Duodenal mucosa (tissue), 2 donors: ENCODE measurements around the gene CARMIL1.

Experiments used
- H3K27ac ChIP-seq: one replicate; pipeline ENCODE4 v1.7.0; 2013; ENCODE audit warnings: low read depth, low read length
- H3K27me3 ChIP-seq, 2 donors: one replicate each; pipeline ENCODE4 v1.7.0; 2013; ENCODE audit warnings: low read length in 2 of 2, control low read depth in 1 of 2; ENCODE audit not compliant: insufficient read depth in 2 of 2, control insufficient read depth in 1 of 2
- H3K36me3 ChIP-seq, 2 donors: one replicate each; pipeline ENCODE4 v1.7.0; 2013; ENCODE audit warnings: low read length in 2 of 2, control low read depth in 1 of 2; ENCODE audit not compliant: insufficient read depth in 2 of 2, control insufficient read depth in 1 of 2
- H3K4me1 ChIP-seq, 2 donors: one replicate each; pipeline ENCODE4 v1.7.0; 2013; ENCODE audit warnings: low read length in 2 of 2, control low read depth in 1 of 2; ENCODE audit not compliant: insufficient read depth in 2 of 2, control insufficient read depth in 1 of 2
- H3K4me3 ChIP-seq, 2 donors: one replicate each; pipeline ENCODE4 v1.7.0; 2013; ENCODE audit warnings: low read length in 2 of 2, low read depth in 1 of 2
- H3K9ac ChIP-seq, 2 donors: one replicate each; pipeline ENCODE4 v1.7.0; 2013; ENCODE audit warnings: low read length in 2 of 2, low read depth in 1 of 2
- H3K9me3 ChIP-seq, 2 donors: one replicate each; pipeline ENCODE4 v1.7.0; 2013; ENCODE audit warnings: low read length in 2 of 2, control low read depth in 1 of 2; ENCODE audit not compliant: control insufficient read depth in 1 of 2

The CARMIL1 gene

DNA sequence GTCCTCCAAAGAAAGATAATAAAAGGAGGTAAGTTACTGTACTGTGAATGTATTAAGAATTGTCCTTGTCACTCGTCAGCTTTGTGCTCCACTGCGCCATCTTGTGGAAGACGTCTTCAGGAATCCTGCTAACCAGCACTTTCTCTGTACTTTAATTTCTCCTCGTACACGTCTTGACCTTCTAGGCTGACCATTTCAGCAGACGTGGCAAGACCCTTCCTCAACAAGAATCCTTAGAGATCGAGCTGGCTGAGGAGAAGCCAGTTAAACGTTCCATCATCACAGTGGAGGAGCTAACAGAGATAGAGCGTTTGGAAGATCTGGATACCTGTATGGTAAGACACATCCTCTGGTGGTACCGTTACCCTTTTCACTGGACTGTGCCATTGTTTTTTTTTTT lies 277.3 kb downstream of the CARMIL1 start:
- H3K27me3 ChIP-seq, result no peaks in the 10 kb centered on the region
- no peak overlapping the region for H3K27ac ChIP-seq
- H3K9me3 ChIP-seq, result no peaks in the 10 kb centered on the region
- no peak overlapping the region for H3K9ac ChIP-seq
- H3K36me3 ChIP-seq, result peaks cover 4 to 15% of the 10 kb centered on the region in 2 donors
- no peak overlapping the region for H3K4me3 ChIP-seq
- H3K4me1 ChIP-seq, result no peaks in the 10 kb centered on the region

DNA sequence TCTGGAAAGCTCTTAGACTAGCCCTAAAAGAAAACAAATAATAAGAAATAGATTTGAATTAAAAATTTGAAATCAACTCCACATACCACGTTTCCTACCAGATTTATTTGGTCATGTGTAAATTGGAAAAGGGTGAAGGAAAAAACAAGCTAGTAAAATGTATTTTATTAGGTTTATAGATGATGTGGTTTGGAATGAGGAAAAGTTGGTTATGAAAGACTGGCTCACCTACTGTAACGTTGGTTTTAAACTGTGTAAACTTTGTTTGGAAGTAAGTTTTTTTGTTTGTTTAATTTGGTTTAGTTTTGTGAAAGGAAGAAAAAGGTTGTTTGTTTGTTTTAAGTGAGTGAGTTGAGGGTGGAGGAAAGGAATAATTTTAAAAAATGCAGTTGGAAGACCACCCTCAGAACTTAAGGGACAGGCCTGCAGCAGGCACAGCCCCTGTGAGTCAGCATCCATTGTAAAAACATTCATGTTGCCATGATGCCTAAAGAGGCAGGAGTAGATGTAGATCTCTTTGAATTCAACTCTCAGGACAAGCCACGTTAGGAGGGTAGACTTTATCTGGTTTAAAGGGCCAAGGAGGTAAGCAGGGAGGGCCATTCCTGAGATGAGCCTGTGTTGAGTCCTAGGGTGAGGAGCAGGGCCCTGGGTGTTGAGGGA lies 279.1 kb downstream of the CARMIL1 start:
- H3K9ac ChIP-seq, result no peak overlapping the region
- no peaks in the 10 kb centered on the region for H3K4me1 ChIP-seq
- H3K4me3 ChIP-seq, result no peak overlapping the region
- H3K27me3 ChIP-seq, result no peaks in the 10 kb centered on the region
- peaks cover 4 to 11% of the 10 kb centered on the region in 2 donors for H3K36me3 ChIP-seq
- no peaks in the 10 kb centered on the region for H3K9me3 ChIP-seq
- no peak overlapping the region for H3K27ac ChIP-seq

DNA sequence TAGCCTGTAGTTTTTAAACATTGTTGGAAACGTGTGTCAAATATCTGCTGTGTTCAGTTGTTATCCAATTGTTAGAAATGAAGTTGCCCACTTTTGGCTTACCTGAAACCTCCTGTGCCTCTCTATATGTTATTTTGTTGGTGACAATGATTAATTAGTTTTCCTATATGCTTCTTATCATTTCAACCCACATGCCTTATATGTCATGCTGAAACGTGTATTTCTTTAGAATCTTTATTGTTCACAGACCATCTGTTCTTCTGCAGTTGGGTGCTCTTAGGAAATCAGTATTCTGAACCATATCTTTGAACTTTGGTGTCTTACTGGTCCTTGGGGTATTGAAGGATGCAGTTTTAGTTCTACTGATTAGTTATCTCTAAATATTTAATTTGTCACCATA lies 281.7 kb downstream of the CARMIL1 start:
- Histone ChIP-seq H3K9me3 (no peaks in the 10 kb centered on the region), H3K27me3 (no peaks in the 10 kb centered on the region), H3K4me1 (no peaks in the 10 kb centered on the region), H3K4me3 (no peak overlapping the region), H3K36me3 (peaks cover 4 to 11% of the 10 kb centered on the region in 2 donors), H3K9ac (no peak overlapping the region), H3K27ac (no peak overlapping the region)

DNA sequence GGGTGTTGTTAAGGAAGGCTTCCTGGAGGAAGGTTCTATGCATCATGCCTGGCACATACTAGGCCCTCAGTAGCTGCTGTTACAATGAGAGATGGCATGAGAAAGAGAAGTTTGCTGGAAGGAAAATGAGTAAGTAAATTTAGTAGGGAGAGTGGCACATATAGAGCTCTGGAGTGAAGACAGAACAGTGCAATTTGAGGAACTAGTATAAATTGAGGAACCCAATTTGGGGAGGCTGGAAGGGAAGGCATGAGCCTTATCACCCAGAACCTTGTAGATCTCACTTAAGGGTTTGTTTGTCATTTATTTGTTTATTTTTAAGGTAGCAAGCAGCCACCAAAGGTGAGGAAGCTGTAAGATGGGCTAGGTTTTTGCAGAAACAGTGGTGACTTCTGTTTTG lies 285.8 kb downstream of the CARMIL1 start:
- H3K36me3 ChIP-seq, result peaks cover 0 to 7% of the 10 kb centered on the region in 2 donors
- no peak overlapping the region for H3K4me3 ChIP-seq
- H3K27me3 ChIP-seq, result no peaks in the 10 kb centered on the region
- H3K9me3 ChIP-seq, result no peaks in the 10 kb centered on the region
- H3K9ac ChIP-seq, result no peak overlapping the region
- no peak overlapping the region for H3K27ac ChIP-seq
- no peaks in the 10 kb centered on the region for H3K4me1 ChIP-seq

DNA sequence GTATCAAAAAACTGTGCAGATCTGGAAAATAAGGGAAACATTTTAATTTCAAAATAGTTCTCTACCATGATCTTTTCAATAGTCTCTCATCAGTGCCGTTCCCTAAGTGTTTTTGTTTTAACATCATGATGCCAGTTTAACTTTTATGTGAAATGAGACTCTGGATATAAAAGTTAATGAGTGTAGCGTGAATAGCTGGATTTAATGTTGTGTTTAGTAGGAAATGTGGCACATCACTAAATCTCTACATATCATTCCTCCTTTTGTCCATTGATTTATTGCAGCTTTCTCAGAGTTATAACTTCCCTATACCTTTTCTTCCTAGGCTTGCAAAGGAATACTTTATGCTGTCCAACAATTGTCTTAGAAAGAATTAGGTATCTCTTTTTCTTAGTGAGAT lies 291.4 kb downstream of the CARMIL1 start:
- Histone ChIP-seq H3K27ac (no peak overlapping the region), H3K9ac (no peak overlapping the region), H3K9me3 (no peaks in the 10 kb centered on the region), H3K4me1 (no peaks in the 10 kb centered on the region), H3K27me3 (no peaks in the 10 kb centered on the region), H3K4me3 (no peak overlapping the region), H3K36me3 (no peaks in the 10 kb centered on the region)

DNA sequence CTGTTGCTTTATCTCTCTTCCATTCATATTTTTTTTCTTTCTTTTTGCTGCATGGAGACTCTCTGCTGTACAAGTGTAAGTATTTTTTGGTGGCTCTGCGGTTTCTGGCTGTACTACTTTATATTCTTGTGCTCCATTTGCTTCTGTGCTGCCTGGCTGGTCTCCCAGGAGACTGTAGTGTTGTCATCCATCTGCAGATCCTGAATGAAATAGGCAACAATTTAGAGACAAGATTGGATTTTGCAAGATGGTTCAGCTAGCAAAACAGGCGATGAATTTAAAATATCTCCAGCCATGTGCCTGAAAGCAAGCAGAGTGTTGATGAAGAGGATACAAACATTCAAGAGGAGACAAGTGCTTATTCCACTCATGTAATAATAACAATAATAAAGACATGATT lies 297.7 kb downstream of the CARMIL1 start:
- Histone ChIP-seq H3K36me3 (peaks cover 0 to 7% of the 10 kb centered on the region in 2 donors), H3K9ac (no peak overlapping the region), H3K4me3 (no peak overlapping the region), H3K27ac (no peak overlapping the region), H3K9me3 (no peaks in the 10 kb centered on the region), H3K27me3 (no peaks in the 10 kb centered on the region), H3K4me1 (no peaks in the 10 kb centered on the region)

DNA sequence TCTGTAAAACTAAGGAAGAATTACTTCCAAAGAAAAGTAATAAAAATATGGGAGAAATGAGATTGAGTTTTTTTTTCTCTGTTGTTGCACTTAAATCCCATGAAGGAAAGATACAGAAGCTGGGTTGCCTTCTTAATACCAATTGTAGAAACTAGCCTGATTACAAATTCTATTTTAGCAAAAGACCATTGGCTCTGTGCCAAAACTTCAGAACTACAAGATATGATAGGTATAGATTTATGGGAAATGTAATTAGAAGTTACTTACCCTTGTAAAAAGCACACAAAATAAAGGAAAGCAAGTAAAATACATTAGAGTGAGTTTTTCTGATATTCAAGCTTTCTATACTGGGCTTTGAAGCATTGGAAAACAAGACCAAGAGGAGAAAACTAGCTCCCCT lies 299.4 kb downstream of the CARMIL1 start:
- H3K4me3 ChIP-seq, result no peak overlapping the region
- H3K4me1 ChIP-seq, result no peaks in the 10 kb centered on the region
- no peaks in the 10 kb centered on the region for H3K9me3 ChIP-seq
- peaks cover 3 to 17% of the 10 kb centered on the region in 2 donors for H3K36me3 ChIP-seq
- H3K9ac ChIP-seq, result no peak overlapping the region
- no peak overlapping the region for H3K27ac ChIP-seq
- no peaks in the 10 kb centered on the region for H3K27me3 ChIP-seq

DNA sequence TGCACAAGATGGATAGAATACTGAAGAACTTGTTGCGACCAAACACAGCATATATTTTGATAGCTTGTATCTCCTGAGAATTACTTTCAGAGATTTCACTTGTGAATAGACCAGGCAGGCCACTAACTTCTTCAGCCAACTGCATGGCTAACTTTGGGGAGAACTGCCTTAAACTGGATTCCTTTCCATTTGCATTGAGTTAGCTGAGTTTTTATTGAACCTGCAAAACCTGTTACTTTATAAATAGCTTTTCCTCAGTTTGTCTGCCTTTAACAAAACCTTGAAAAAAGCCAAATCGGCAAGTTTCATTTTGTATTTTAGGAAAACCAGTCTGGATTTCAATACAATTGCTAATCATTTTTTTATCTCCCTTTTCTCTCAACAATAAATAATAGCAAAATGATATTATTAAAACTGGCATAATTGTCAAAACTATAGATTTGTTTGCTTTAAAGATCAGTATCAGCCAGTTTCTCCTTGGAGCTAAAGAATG lies 300.3 kb downstream of the CARMIL1 start:
- no peak overlapping the region for H3K27ac ChIP-seq
- H3K4me3 ChIP-seq, result no peak overlapping the region
- H3K27me3 ChIP-seq, result no peaks in the 10 kb centered on the region
- H3K4me1 ChIP-seq, result no peaks in the 10 kb centered on the region
- H3K9ac ChIP-seq, result no peak overlapping the region
- no peaks in the 10 kb centered on the region for H3K9me3 ChIP-seq
- peaks cover 3 to 17% of the 10 kb centered on the region in 2 donors for H3K36me3 ChIP-seq

DNA sequence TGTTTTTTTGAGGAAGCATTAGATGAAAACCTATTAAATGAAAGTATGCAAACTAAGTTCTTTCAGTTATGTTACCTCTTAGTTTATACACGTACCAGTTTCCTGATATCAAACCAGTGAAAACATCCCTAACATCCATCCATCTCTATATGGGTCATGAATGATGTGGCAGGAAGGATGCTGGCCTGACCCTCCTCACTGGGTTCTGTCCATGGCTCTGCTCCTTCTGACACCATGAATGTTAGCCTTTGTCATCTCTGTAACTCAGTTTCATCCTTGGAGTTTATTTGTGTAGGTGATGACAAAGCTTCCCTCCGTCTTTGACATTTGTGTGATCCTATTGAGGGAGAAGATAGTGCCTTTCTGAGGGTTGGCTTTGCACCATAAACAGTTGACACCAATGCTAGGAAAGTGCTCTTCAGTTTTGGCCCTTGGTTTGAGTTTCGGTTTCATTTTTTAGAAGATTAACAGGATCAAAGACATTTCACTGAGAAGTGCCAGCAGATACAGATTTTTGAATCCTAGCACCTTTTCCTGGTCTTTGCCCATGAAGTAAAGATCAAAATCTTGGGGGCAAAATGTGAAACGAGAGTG lies 300.8 kb downstream of the CARMIL1 start:
- Histone ChIP-seq H3K27ac (no peak overlapping the region), H3K9me3 (no peaks in the 10 kb centered on the region), H3K36me3 (peaks cover 3 to 19% of the 10 kb centered on the region in 2 donors), H3K9ac (no peak overlapping the region), H3K27me3 (no peaks in the 10 kb centered on the region), H3K4me3 (no peak overlapping the region), H3K4me1 (no peaks in the 10 kb centered on the region)

DNA sequence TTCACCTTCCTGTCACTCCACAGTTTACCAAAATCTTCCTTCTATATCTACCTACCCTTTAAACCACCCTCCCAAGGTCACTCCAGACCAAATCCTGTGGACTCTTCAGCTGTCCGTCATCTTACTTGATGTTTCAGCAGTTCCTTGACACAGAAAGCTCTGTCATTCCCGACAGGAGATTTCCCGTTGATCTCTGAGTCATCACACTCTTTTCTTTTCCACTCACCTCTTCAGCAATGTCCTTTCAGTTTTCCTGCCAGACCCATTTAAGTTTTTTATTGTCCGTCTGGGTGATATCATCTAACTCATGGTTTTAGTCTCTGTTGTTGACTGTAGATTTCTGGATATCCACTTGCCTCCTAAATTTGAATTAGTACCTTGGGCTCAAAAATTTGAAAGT lies 302.9 kb downstream of the CARMIL1 start:
- Histone ChIP-seq H3K27ac (no peak overlapping the region), H3K9ac (no peak overlapping the region), H3K9me3 (no peaks in the 10 kb centered on the region), H3K36me3 (peaks cover 3 to 20% of the 10 kb centered on the region in 2 donors), H3K4me3 (no peak overlapping the region), H3K4me1 (no peaks in the 10 kb centered on the region), H3K27me3 (no peaks in the 10 kb centered on the region)
